ENCODE measurements around the gene DVL1.

Gene DVL1

DNA sequence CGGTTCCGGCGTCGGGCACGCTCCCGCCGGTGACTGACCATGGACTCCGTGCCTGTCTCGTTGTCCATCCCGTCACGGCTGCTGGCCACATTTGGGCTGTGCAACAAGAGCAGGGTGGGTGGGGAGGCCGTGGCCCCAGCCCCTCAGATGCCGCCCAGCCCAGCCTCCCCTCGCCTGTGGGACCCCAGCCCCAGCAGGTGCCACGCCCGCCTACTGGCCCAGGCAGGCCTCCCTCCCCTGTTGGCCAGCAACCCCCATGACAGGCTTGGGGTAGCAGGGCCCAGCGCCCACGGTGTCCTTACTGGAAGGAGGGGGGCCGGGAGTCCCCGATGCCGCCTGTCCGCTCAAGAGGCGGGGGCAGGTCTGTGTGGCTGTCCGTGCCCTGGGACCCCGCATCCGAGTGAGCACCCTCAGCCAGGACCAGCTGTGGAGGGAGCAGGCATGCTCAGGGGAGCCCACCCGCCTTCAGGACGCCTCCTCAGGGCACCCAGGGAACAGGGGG lies 7.1 kb downstream of the DVL1 start:
- no peak for DNase-seq (ENCODE audit: low read depth in 2 of 2, low spot score in 1 of 2)

DNA sequence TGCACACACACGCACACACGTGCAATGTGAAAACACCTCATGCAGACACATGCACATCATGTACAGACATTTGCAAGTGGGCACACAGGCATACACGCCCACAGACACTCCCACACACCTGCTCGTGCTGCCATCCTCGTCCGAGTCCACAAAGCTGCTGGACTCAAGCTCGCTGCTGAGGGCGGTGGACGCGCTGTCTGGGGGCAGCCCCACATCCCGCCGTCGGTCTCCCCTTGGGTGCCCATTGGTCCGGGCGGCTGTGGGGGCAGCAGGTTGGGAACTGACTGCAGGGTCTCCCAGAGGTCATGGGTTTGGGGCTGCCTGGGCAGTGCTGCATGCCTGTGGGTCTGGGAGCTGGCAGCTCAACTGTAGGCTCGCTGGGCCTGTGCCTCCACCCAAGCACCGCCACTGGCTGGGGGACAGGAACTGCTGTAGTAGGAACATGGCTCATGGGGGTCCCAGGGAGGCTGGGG lies 7.6 kb downstream of the DVL1 start:
- DNase-seq (ENCODE audit: low read depth in 2 of 2, low spot score in 1 of 2), result no peak

DNA sequence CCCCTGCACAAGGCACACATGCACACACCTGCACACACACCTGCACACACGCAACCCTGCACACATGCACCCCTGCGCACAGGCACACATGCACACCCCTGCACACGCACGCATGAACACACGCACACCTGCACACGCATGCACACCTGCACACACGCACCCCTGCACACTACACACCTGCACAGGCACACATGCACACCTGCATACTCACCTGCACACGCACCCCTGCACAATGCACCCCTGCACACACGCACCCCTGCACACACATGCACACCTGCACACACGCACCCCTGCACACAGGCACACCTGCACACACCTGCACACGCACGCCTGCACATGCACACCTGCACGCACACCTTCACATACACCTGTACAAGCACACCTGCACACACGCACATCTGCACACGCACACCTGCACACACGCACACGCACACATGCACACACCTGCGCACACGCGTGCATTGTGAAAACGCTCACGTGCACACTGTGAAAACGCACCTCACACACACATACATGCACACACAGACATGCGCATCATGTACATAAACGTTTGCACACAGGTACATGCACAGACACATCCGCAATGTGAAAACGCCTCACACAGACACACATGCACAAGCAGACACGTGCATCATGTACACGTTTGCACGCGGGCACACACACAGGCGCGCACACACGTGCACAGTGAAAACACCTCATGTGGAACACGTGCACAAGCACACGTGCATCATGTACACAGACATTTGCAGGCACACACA lies 8.2 kb downstream of the DVL1 start:
- no peak for DNase-seq (ENCODE audit: low read depth in 2 of 2, low spot score in 1 of 2)

DNA sequence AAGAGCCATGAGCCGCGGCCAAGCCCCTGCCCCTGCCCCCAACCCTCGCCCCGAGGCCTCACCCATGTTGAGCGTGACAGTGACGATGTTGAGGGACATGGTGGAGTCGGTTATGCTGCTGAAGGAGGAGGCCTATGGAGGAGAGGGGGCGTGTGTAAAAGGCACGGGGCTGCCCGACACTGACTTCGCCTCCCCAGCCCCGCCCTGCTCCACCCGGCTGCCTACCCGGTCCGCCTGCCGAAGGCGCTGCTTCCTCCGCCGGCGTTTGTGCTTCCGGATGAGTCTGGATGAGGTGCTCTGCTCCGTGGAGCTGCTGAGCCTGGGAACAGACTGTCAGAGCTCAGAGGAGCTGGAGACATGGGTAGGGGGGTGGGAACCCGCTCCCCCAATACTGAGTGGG lies 9.0 kb downstream of the DVL1 start:
- no peak for DNase-seq (ENCODE audit: low read depth in 2 of 2, low spot score in 1 of 2)

DNA sequence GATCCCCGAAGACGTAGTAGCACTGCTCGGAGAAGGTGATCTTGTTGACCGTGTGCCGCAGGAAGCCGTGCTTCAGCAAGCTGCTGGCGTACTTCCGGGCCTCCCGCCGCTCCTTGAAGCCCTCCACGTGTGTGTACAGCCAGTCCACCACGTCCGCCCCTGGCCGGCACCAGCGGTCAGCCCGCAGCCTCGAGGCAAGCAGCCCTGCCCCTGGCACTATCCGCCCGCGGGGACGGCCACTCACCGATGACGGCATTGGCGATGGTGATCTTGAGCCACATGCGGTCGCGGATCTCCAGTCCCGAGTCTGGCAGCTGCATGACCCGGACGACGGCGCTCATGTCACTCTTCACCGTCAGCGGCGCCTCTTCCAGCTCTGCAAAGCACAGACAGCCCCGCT lies 10.9 kb downstream of the DVL1 start:
- DNase-seq (ENCODE audit: low read depth in 2 of 2, low spot score in 1 of 2), result no peak

DNA sequence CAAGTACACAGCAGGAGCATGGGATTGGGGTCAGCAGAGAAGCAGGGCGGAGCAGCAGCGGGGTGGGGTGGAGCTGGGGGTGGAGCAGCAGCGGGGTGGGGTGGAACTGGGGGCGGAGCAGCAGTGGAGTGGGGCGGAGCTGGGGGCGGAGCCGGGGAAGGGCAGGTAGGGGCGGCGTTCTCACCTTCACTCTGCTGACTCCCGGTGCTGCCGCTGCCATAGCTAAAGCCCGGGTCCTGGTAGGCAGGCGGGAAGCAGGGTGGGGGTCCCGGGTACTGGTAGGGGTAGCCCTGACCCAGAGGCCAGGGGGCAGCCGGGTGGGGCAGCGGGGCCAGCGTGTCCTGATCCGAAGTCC lies 11.4 kb downstream of the DVL1 start:
- DNase-seq (ENCODE audit: low read depth in 2 of 2, low spot score in 1 of 2), result no peak

DNA sequence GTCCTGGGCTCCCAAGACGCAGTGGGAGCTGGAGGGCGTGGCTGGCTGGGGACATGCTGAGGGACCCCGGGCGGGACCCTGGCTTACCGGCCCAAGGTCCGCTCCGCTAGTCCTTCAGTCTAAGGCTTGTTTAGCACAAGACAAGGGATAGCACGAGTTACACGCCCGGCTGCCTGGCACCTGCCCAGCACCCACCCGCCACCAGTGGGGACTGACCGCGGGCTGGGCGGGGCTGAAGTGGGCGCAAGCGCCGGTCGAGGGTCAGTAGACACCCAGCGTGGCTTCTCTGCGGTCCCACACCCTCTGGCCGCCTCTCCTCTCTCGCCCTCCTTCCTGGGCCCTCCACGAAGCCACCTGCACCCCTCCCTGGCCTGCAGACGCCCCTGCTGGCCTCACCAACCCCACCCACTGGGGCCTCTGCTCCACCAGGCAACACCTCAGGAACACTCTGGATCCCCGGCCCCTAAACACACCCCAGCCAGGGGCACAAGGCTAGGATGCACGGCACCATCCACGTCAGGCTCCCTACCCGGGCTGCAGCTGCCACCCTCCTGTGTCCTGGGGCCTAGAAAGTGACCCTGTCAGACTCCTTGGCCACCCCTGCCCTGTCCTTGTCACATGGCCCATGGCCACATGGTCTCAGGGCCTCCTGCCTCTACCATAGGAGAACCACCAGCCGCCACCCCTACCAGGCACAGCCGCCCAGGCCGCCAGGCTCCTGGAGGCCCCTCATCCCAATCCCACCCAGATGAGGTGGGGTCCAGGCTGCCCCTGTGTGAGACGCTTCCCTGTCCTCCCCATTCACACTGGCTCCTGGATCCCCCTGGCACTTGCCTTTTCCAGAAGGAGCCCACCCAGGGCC lies 12.1 kb downstream of the DVL1 start:
- DNase-seq (ENCODE audit: low read depth in 2 of 2, low spot score in 1 of 2), result no peak

DNA sequence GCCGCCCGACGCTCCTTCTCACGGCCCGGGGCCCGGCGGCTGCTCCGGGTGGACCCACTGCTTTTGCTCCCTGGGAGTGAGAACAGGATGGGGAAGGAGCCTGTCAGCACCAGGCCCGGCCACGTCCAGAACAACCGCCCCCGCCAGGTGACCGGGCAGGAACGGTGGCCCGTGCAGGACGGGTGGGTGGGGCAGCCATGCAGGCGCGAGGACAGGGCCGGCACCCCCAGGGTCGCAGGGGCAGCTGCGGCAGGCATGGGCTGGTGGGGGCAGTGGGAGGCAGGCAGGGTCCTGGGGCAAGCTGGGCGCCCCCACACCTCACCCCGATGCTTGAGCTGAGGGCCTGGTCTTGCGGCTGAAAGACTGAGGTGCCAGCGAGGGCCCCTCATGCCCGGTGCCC lies 12.8 kb downstream of the DVL1 start:
- no peak for DNase-seq (ENCODE audit: low read depth in 2 of 2, low spot score in 1 of 2)

DNA sequence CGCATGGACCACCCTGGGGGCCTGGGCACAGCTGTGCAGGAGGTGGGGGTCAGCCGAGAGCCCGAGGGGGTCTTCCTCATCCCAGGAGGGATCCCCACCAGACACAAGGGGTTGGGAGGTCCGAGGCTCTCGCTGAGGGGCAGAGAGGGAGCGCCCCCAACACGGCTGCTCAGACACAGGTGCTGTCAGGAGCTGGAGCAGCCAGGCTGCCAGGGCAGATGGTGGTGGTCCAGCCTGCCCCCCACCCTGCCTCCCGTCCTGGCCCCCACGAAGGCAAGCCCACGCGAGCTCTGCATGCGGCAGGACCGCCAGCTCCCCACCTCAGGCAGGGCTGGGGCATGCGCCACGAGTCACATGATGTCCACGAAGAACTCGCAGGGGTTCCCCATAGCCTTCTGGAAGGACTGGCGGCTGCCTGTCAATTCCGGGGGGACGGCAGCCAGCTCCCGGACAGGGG lies 13.4 kb downstream of the DVL1 start:
- no peak for DNase-seq (ENCODE audit: low read depth in 2 of 2, low spot score in 1 of 2)

DNA sequence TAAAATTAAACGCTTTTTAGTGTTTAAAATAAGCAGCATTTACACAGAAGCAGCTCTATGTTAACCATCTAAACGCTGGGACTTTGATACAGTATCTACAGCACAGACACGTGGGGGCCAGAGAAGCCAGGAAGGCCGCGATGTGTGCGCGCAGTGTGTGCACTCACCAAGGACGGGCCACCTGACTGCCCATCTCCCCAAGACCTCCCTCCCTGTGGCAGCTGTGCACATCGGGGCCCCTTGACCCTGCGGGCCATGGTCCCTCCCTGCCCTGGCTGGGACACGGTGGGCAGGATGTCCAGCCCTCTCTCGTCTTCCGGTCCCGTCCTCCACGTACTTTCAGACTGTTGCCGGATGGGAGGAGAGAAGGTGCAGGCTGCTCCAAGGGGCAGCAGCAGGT lies 13.9 kb downstream of the DVL1 start:
- no peak for DNase-seq (ENCODE audit: low read depth in 2 of 2, low spot score in 1 of 2)

DNA sequence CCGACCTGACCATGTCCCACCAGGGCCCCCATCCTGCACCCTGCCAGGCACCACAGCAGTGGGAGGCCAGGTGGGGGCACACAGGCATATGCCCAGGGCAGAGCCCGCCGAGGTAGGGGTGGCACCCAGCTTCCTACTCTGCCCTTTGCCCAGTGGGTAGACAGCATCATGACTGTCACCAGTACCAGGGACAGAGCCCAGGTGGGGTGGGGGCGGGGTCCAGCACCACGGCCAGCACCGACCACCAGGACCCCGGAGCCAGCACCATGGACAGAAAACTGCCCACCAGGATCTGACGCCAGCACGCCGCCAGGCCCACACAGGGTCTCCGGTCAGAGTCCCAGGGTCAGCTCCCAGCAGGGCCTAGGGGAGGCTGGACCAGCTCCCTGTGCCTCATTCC lies 14.4 kb downstream of the DVL1 start:
- DNase-seq (ENCODE audit: low read depth in 2 of 2, low spot score in 1 of 2), result no peak

DNA sequence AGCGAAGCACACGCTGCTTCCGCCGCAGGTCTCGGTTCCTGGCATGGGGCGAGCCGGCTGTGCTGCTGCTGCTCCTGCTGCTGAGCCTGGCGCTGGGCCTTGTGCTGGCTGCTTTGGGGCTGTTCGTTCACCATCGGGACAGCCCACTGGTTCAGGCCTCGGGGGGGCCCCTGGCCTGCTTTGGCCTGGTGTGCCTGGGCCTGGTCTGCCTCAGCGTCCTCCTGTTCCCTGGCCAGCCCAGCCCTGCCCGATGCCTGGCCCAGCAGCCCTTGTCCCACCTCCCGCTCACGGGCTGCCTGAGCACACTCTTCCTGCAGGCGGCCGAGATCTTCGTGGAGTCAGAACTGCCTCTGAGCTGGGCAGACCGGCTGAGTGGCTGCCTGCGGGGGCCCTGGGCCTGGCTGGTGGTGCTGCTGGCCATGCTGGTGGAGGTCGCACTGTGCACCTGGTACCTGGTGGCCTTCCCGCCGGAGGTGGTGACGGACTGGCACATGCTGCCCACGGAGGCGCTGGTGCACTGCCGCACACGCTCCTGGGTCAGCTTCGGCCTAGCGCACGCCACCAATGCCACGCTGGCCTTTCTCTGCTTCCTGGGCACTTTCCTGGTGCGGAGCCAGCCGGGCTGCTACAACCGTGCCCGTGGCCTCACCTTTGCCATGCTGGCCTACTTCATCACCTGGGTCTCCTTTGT lies 15.5 kb downstream of the DVL1 start:
- no peak for DNase-seq (ENCODE audit: low read depth in 2 of 2, low spot score in 1 of 2)

DNA sequence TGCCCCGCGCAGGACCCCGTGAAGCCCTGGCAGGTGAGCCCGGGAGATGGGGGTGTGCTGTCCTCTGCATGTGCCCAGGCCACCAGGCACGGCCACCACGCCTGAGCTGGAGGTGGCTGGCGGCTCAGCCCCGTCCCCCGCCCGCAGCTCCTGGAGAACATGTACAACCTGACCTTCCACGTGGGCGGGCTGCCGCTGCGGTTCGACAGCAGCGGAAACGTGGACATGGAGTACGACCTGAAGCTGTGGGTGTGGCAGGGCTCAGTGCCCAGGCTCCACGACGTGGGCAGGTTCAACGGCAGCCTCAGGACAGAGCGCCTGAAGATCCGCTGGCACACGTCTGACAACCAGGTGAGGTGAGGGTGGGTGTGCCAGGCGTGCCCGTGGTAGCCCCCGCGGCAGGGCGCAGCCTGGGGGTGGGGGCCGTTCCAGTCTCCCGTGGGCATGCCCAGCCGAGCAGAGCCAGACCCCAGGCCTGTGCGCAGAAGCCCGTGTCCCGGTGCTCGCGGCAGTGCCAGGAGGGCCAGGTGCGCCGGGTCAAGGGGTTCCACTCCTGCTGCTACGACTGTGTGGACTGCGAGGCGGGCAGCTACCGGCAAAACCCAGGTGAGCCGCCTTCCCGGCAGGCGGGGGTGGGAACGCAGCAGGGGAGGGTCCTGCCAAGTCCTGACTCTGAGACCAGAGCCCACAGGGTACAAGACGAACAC lies 16.3 kb downstream of the DVL1 start:
- DNase-seq (ENCODE audit: low read depth in 2 of 2, low spot score in 1 of 2), result no peak

DNA sequence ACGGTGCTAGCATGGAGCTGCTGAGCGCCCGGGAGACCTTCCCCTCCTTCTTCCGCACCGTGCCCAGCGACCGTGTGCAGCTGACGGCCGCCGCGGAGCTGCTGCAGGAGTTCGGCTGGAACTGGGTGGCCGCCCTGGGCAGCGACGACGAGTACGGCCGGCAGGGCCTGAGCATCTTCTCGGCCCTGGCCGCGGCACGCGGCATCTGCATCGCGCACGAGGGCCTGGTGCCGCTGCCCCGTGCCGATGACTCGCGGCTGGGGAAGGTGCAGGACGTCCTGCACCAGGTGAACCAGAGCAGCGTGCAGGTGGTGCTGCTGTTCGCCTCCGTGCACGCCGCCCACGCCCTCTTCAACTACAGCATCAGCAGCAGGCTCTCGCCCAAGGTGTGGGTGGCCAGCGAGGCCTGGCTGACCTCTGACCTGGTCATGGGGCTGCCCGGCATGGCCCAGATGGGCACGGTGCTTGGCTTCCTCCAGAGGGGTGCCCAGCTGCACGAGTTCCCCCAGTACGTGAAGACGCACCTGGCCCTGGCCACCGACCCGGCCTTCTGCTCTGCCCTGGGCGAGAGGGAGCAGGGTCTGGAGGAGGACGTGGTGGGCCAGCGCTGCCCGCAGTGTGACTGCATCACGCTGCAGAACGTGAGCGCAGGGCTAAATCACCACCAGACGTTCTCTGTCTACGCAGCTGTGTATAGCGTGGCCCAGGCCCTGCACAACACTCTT lies 17.0 kb downstream of the DVL1 start:
- no peak for DNase-seq (ENCODE audit: low read depth in 2 of 2, low spot score in 1 of 2)

DNA sequence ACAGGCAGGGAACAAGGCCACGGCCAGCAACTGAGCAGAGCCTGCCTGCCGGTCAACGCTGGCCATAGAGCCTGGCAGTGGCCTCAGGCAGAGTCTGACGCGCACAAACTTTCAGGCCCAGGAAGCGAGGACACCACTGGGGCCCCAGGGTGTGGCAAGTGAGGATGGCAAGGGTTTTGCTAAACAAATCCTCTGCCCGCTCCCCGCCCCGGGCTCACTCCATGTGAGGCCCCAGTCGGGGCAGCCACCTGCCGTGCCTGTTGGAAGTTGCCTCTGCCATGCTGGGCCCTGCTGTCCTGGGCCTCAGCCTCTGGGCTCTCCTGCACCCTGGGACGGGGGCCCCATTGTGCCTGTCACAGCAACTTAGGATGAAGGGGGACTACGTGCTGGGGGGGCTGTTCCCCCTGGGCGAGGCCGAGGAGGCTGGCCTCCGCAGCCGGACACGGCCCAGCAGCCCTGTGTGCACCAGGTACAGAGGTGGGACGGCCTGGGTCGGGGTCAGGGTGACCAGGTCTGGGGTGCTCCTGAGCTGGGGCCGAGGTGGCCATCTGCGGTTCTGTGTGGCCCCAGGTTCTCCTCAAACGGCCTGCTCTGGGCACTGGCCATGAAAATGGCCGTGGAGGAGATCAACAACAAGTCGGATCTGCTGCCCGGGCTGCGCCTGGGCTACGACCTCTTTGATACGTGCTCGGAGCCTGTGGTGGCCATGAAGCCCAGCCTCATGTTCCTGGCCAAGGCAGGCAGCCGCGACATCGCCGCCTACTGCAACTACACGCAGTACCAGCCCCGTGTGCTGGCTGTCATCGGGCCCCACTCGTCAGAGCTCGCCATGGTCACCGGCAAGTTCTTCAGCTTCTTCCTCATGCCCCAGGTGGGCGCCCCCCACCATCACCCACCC lies 17.9 kb downstream of the DVL1 start, which contains the start of gene TAS1R3:
Gene TAS1R3, plus strand, starts transcription at position 213 of the 898 bp plus-strand sequence. Its CDS starts 66 bp downstream, at position 279.
- DNase-seq (ENCODE audit: low read depth in 2 of 2, low spot score in 1 of 2), result no peak

DNA sequence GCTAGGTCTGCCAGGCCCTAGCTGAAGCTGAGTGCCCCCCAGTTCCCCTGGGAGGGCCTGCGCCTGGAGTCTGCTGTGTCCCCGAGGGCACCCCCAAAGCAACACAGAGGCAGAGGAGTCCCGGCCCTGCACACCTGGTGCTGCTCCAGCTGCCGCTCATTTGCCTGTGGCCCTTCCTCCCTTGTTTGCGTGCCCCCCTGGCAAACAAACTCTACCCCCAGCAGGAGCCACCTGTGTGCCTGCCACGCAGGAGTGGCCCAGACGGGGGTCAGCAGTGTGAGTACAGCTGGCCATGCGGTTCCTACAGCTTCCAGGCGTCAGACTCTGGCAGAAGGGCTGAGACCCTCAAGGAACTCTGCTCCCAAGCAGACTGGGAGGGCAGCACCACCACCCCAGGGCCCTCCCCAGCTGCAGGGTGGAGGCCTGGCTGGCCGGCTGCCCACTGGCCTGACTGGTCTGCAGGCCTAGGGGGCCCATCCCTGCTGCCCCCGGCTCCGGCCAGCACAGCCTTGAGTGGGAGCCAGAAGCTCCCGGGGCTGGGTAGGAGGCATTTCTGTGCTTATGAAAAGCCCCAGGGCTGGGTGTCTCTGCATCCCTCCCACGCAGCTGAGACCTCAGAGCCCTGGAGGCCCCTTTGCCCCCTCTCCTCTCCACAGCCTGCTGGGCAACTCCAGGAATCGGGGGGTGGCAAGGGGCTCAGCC lies 18.7 kb downstream of the DVL1 start:
- DNase-seq (ENCODE audit: low read depth in 2 of 2, low spot score in 1 of 2), result no peak

DNA sequence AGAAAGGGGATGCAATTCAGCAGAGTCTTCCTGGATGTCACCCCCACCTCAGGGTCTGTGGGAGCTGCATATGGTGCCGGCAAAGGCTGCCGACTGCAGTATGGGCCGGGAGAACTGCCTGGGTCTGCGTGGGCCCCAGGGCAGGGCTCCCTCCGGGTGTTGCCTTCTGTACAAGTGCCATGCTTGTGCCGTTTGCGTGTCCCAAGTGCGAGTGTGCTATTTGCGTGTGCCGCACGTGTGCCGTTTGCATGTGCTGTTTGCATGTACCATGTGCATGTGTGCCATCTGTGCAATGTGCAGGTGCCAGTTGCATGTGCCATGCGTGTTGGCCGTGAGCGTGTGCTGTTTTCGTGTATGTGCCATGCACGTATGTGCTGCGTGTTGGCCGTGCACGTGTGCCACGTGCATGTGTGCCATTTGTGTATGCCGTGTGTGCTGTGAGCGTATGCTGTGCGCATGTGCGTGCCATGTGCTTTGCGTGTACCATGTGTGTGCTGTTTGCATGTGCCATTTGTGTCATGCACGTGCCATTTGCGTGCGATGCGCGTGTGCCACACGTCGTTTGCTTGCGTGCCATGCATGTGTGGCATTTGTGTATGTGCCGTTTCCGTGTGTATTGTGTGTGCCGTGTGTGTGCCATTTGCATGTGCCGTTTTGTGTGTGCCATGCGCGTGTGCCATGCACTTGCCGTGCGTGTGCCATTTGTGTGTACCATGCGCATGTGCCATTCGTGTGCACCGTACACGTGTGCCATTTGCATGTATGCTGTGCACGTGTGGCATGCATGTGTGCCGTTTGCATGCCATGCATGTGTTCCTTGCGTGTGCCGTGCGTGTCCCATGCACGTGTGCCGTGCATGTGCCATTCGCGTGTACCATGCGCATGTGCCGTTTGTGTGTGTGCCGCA lies 19.7 kb downstream of the DVL1 start:
- DNase-seq (ENCODE audit: low read depth in 2 of 2, low spot score in 1 of 2), result no peak

DNA sequence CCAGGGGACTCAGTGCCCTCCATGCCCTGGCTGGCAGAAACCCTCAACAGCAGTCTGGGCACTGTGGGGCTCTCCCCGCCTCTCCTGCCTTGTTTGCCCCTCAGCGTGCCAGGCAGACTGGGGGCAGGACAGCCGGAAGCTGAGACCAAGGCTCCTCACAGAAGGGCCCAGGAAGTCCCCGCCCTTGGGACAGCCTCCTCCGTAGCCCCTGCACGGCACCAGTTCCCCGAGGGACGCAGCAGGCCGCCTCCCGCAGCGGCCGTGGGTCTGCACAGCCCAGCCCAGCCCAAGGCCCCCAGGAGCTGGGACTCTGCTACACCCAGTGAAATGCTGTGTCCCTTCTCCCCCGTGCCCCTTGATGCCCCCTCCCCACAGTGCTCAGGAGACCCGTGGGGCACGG lies 21.0 kb downstream of the DVL1 start:
- DNase-seq (ENCODE audit: low read depth in 2 of 2, low spot score in 1 of 2), result no peak

Measured in stimulated activated CD8-positive, alpha-beta memory T cell treated with anti-CD3 and anti-CD28 coated beads, Interleukin-4, amount 100 ng/mL, for 1 hour (primary cell).